AG04450 (cell line): Measurements from ENCODE around the gene PACRG. TPM values are rescaled to one million over a fixed set of nuclear protein-coding genes. Genes with fewer than 3 reads are reported as not detected.
"Not testable (repeated sequence)": the region's sequence is repeated elsewhere in the genome, so short reads cannot be mapped to it uniquely, and the experiment has no call there.

ENCODE experiments used
- CTCF ChIA-PET: fragments of 300-600, 350-600 bp; formaldehyde crosslinking; extraction: SDS; loops from one replicate; lab custom pipeline; 2022; ENCODE audit warnings: antibody characterized with exemption, inconsistent platforms; lab: Charles Lee
- POLR2A ChIA-PET: fragments of 350-600 bp; formaldehyde crosslinking; extraction: SDS; loops from one replicate; lab custom pipeline; 2021; ENCODE audit warnings: antibody characterized with exemption, inconsistent platforms; lab: Yijun Ruan, JAX
- DNase-seq: peaks from one replicate; pipeline ENCODE4 v3.0.0-alpha.2; 2011; ENCODE audit warnings: low read depth, low spot score
- H3K27ac ChIP-seq: one replicate; pipeline ENCODE4 v1.5.1; 2012; ENCODE audit warnings: low read depth, low read length, control low read depth
- H3K27me3 ChIP-seq: one replicate; pipeline ENCODE4 v1.6.0; 2012; ENCODE audit warnings: low read length; ENCODE audit not compliant: control insufficient read depth, insufficient read depth
- H3K4me3 ChIP-seq: 2 replicates; pipeline ENCODE4 v1.5.1; 2011; ENCODE audit warnings: mild to moderate bottlenecking, low read depth, low read length, control low read depth
- H3K9me3 ChIP-seq: 2 replicates; pipeline ENCODE4 v1.5.1; 2012; ENCODE audit warnings: low read length; ENCODE audit not compliant: control insufficient read depth, insufficient read depth
- polyA plus RNA-seq: library from polyadenylated mRNA; depleted of rRNA; stranded (reverse); fragments of >200 nt; gene quantifications from 2 replicates; pipeline ENCODE4 v1.2.3, GENCODE V29; 2011
- TF ChIP-seq, protein P1 (sequence below): IDR thresholded peaks from 2 replicates; pipeline ENCODE4 v1.5.1; 2011; ENCODE audit warnings: low read depth, low read length, control low read depth, inconsistent platforms

The PACRG gene
- polyA plus RNA-seq, 1 experiment: not detected

DNA sequence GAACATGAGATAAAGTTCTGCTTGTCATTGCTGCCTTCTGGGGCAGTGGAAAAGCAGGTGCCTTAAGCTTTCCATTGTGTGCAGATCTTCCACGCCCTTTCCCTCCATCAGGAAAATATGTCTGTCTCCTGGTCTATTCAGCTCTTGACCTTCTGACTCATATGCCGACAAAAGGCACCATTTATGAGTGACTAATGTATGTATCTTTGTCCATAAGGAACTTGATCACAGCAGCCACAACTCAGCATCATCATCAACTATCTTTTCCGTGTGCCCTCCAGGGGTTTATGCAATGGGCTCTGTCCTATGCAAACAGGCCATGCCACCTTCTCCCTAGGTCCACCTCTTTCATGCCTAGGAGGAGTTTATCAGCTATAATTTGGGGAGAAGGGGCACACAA, 584.1 kb downstream of the PACRG start:
- Histone ChIP-seq H3K27ac (no peak overlapping the region), H3K9me3 (peaks cover 16% of the 10 kb centered on the region), H3K4me3 (no peak overlapping the region), H3K27me3 (no peaks in the 10 kb centered on the region)
- TF ChIP-seq, protein P1, sequence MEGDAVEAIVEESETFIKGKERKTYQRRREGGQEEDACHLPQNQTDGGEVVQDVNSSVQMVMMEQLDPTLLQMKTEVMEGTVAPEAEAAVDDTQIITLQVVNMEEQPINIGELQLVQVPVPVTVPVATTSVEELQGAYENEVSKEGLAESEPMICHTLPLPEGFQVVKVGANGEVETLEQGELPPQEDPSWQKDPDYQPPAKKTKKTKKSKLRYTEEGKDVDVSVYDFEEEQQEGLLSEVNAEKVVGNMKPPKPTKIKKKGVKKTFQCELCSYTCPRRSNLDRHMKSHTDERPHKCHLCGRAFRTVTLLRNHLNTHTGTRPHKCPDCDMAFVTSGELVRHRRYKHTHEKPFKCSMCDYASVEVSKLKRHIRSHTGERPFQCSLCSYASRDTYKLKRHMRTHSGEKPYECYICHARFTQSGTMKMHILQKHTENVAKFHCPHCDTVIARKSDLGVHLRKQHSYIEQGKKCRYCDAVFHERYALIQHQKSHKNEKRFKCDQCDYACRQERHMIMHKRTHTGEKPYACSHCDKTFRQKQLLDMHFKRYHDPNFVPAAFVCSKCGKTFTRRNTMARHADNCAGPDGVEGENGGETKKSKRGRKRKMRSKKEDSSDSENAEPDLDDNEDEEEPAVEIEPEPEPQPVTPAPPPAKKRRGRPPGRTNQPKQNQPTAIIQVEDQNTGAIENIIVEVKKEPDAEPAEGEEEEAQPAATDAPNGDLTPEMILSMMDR: no peak
- ChIA-PET CTCF (no interaction called here), POLR2A (no interaction called here)
- no peak for DNase-seq

GRCh38 chr6:163313566-163313965, 585.8 kb downstream of the PACRG start:
- Histone ChIP-seq H3K27ac (no peak overlapping the region), H3K9me3 (peaks cover 19% of the 10 kb centered on the region), H3K4me3 (no peak overlapping the region), H3K27me3 (no peaks in the 10 kb centered on the region)
- DNase-seq: no peak
- POLR2A ChIA-PET: no interaction called here
- CTCF ChIA-PET: no interaction called here
- TF ChIP-seq, protein P1: no peak

DNA sequence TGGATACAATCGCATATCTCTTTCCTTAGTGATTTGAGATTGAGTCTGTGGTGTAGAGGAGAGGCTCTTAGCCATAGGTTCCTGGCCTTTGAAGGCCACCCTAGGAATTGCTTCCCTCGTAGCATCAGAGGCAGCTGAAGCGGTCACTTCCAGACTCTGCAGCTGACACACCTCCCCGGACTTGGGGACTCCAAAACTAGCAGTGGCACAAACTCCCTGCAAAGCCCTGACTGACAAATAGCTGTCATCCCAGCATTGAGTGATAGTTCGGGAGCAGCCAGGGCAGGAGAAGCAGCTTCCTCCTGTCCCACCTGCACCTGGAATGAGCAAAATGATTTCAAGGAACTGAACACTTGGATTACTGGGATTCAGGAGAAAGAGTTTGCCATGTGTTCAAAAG, 586.2 kb downstream of the PACRG start:
- POLR2A ChIA-PET: no interaction called here
- TF ChIP-seq, protein P1: no peak
- peaks cover 22% of the 10 kb centered on the region for H3K9me3 ChIP-seq
- CTCF ChIA-PET: no interaction called here
- no peak for DNase-seq
- H3K27ac ChIP-seq: no peak overlapping the region
- no peak overlapping the region for H3K4me3 ChIP-seq
- no peaks in the 10 kb centered on the region for H3K27me3 ChIP-seq

GRCh38 chr6:163314791-163315470, 587.2 kb downstream of the PACRG start:
- peak overlapping the region; percentile 11 for H3K27ac ChIP-seq
- DNase-seq: no peak
- H3K27me3 ChIP-seq: no peaks in the 10 kb centered on the region
- POLR2A ChIA-PET: no interaction called here
- TF ChIP-seq, protein P1: no peak
- no peak overlapping the region for H3K4me3 ChIP-seq
- H3K9me3 ChIP-seq: peaks cover 16% of the 10 kb centered on the region
- CTCF ChIA-PET: no interaction called here

GRCh38 chr6:163316866-163317495, 589.2 kb downstream of the PACRG start:
- H3K27me3 ChIP-seq, POLR2A ChIA-PET, H3K9me3 ChIP-seq, H3K4me3 ChIP-seq, DNase-seq, CTCF ChIA-PET, H3K27ac ChIP-seq: not testable (repeated sequence)
